ENCODE data around the gene NHLRC1.

GRCh38 chr6:18151801-18152200 is 29.3 kb upstream of the NHLRC1 start:
- TF ChIP-seq TAF1 (IDR thresholded peaks at IDR 0.05; ENCODE audit: borderline replicate concordance, low read depth, low read length) (no peak), MLLT1 (IDR thresholded peaks at IDR 0.05) (no peak), EGR1 (IDR thresholded peaks at IDR 0.05; ENCODE audit: borderline replicate concordance in 1 of 2, low read depth in 2 of 2, low read length in 2 of 2) (no peak), EZH2 (IDR thresholded peaks at IDR 0.05; ENCODE audit: borderline replicate concordance, control insufficient read depth, low read depth, low read length) (no peak), MEF2A (IDR thresholded peaks at IDR 0.05; ENCODE audit: insufficient read depth, low read depth, low read length) (no peak), NR2F1 (conservative IDR thresholded peaks at IDR 0.05) (no peak), CUX1 (IDR thresholded peaks at IDR 0.05; ENCODE audit: insufficient replicate concordance, low read depth, low read length) (no peak), SIN3A (IDR thresholded peaks at IDR 0.05; ENCODE audit: low read depth, low read length) (no peak), POLR2A (IDR thresholded peaks at IDR 0.05; ENCODE audit: low read depth, low read length) (no peak), EP300 (IDR thresholded peaks at IDR 0.05; ENCODE audit: borderline replicate concordance in 1 of 2, control insufficient read depth in 1 of 2, low read depth in 2 of 2, low read length in 2 of 2) (no peak), ZNF592 (IDR thresholded peaks at IDR 0.05) (no peak), WRNIP1 (IDR thresholded peaks at IDR 0.05; ENCODE audit: borderline replicate concordance, low read depth, low read length) (no peak), HCFC1 (IDR thresholded peaks at IDR 0.05; ENCODE audit: low read length) (no peak)

All from GM12878 (cell line).